ENCODE data around the gene SEPTIN10.

The SEPTIN10 gene

DNA sequence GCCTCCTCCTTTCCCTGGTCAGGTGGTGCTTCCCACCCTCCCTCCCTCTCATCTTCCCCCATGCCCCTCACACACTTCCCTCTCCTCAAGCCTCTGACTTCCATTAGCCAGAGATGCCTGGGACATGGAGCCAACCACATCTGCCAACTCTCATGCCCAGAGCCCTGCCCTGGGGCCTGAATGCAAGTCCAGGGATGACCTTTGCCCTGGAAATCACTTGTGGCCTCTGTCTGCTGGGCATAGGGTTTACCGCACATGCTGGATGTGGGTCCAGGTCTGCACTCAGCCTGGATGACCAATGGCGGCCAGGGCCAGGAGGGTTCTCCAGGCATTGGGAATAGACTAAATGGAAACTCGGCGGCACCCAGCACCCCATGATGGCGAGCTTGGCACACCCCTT lies 98.9 kb downstream of the SEPTIN10 start:
- TF ChIP-seq, protein P1, sequence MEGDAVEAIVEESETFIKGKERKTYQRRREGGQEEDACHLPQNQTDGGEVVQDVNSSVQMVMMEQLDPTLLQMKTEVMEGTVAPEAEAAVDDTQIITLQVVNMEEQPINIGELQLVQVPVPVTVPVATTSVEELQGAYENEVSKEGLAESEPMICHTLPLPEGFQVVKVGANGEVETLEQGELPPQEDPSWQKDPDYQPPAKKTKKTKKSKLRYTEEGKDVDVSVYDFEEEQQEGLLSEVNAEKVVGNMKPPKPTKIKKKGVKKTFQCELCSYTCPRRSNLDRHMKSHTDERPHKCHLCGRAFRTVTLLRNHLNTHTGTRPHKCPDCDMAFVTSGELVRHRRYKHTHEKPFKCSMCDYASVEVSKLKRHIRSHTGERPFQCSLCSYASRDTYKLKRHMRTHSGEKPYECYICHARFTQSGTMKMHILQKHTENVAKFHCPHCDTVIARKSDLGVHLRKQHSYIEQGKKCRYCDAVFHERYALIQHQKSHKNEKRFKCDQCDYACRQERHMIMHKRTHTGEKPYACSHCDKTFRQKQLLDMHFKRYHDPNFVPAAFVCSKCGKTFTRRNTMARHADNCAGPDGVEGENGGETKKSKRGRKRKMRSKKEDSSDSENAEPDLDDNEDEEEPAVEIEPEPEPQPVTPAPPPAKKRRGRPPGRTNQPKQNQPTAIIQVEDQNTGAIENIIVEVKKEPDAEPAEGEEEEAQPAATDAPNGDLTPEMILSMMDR (IDR thresholded peaks at IDR 0.05), result no peak

DNA sequence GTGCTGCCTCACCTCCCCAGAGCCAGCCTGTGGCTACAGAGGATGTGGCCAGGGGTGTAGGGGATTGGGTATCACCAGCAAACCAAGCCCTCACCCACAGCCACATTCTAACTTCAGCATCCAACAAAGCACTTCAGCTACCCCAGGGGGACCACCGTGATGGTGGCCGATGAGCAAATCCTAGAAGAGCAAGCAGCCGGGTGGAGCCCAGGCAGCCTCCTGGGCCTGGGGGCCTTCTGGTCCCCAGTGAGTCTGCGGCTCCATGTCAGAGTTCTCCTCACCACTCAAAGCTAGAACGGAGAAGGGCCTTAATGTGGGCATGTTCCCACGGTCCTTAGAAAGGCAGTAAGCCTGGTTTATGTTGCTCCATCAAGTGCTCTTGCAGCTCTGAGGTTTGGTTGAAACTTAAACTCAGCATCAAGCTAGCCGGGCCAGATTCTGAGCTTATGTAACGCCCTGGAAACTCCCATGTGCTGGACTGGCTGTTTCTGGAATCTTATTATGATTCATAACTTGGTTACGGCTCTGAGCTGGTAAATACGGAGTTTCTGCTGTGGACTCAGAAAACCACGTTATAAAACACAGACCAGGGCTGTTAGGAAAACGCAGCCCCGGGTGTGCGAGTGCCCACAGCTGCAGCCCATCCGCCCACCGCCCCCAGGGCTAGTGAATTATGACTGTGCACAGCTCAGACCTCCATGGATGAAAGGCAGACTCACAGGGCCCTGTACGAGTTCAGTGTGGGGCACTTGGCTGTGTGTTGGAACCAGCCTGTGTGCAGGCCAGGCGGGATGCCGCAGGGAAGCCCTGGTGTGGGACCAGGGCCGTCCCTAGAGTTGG lies 99.8 kb downstream of the SEPTIN10 start:
- TF ChIP-seq, protein P1 (IDR thresholded peaks at IDR 0.05), result no peak

DNA sequence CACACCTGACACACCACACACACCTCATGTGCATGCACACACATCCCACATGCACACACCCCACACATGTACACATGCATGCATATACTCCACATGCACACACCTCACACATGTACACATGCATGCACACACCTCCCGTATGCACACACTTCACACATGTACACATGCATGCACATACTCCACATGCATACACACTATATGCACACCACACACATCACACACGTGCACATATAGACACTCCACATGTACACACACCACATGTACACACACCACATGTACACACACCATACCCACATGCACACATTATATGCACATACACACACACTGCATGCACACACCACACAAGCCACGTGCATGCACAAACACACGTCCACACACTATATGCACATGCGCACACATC lies 100.5 kb downstream of the SEPTIN10 start:
- TF ChIP-seq, protein P1 (IDR thresholded peaks at IDR 0.05), result no peak

DNA sequence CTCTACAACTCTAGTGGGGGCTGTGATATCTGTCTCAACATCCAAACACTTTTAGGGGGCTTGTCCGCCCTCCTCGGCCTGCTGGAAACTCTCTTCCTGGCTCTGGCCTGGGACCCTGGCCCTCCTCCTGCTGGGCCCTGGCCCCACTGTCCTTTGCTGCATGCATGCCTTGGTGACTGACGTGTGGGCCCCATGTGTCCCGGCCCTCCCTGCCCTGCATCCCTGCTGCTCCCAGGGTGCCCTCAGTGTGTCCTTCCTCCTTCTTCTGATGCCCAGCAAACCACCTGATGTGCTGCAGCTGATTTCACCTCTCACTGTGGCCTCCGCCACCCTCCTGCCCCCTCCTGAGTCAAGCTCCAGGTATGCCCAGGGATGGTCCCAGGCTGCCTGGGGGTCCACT lies 101.7 kb downstream of the SEPTIN10 start:
- TF ChIP-seq, protein P1 (IDR thresholded peaks at IDR 0.05), result no peak

DNA sequence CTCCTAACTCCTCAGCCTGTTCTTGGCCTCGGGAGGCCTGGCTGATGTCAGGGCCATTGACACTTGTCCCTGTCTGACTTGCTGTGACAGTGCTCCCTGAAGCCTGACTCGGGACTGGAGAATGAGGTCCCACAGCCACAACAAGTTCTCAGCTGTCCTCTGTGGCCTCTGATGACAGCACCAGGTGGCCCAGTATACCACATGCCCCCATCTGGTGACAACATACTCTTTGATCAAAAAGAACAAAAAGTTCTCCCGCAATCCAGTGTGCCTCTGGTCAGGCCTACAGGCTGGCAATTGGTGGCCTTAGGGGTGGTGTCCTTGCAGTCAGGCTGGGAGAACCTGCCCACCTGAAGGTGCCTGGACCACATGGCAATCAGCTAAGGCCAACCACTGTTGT lies 102.6 kb downstream of the SEPTIN10 start:
- TF ChIP-seq, protein P1 (IDR thresholded peaks at IDR 0.05), result no peak

DNA sequence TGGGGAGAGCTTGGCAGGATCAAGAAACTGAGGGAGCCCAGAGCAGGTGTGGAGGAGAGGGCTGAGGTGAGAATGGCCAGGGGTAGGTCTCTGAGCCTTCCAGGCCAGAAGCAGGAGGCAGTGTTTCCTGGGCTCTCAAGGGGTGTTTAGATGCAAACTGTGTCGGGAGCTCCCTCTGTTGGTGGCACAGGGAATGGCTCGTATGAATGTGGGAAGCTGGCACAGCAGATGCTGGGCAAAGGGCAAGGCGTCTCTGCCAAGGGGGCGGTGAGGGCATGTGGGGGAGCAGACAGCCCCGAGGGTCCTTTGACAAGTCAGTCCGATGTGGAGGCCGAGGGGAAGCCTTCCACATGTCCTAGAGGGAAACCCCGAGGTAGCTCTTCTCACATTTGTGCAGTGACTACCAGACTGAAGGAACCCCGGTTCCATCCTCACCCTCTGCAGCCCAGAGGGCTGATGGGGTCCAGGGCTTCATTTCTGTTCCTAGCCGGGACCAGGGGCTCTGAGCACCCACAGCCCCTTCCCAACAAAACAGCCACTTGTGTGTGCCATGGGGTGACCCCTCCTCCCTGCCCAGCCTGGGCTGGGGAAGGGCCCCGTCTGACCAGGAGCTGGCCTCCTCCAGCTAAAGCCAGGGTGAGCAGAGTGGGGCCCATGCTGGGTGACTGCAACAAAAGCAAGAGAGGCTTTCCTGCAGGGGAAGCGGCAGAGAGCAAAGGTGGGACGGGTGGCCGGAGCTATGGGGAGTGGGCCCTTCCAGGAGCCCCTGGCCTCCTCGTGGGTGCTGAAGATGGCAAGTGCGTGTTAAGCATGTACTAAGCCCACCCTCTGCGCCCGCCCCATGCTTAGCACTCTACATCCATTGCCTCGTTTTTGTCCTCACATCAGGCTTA lies 103.4 kb downstream of the SEPTIN10 start:
- TF ChIP-seq, protein P1 (IDR thresholded peaks at IDR 0.05), result peak; percentile 81

DNA sequence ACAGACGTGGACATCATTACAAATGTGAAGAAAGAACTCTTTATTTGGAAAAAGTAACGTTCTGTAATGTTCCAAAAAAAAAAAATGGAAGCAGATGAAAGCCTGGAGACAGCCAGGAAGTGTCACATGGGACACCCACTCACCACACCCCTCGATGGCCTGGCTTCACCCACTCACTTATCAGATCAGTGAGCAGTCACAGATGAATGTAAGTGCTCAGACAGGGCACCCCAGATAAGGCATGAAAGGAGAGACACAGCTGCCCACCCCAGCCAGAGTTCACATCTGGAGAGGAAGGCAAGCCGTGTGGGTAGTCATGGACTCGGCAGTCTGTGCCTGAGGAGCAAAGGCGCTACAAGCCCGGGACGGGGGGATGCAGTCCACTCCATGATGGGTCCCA lies 105.2 kb downstream of the SEPTIN10 start:
- TF ChIP-seq, protein P1 (IDR thresholded peaks at IDR 0.05), result no peak

Measured in LNCAP (cell line).